Measurements from ENCODE around the gene RELA. TPM values are rescaled to one million over a fixed set of nuclear protein-coding genes. Genes with fewer than 3 reads are reported as not detected.
"Not testable (repeated sequence)": the region's sequence is repeated elsewhere in the genome, so short reads cannot be mapped to it uniquely, and the experiment has no call there.

The RELA gene
- 40.1 TPM for total RNA-seq
- long read RNA-seq, partial matches to known transcripts, result 9 of 25 reads
- long read RNA-seq, other reads (novel, unspliced or antisense), result 12 of 25 reads

GRCh38 chr11:65662799-65663638, at the start of gene RELA:
RELA (minus strand) TSS chr11:65662916; CDS start chr11:65662832, 84 bp downstream.
- peak; percentile 90 for ATAC-seq
- intact Hi-C loops (cut with micrococcal nuclease), result no loop called here

GRCh38 chr11:65711785-65712632, 49.3 kb upstream of the RELA start, which contains the start of gene KAT5:
KAT5 (plus strand) TSS chr11:65712252; CDS start chr11:65712268, 16 bp downstream.
- DNase-seq, result peak; percentile 99
- intact Hi-C loops (cut with micrococcal nuclease), result no loop called here
- ATAC-seq, result peak; percentile 92

More at GRCh38 chr11:65662799-65663638, at the start of gene RELA:
- peak; percentile 95 for DNase-seq

GRCh38 chr11:65710421-65710820, 47.7 kb upstream of the RELA start:
- ATAC-seq (no peak), DNase-seq (no peak)
- intact Hi-C loops (cut with micrococcal nuclease), result no loop called here

- ATAC-seq (no peak), DNase-seq (no peak)
- intact Hi-C loops (cut with micrococcal nuclease), result loop anchor here (10.0 kb wide), 1 partner anchor 115 kb away; no protein-coding TSS in a partner anchor
Observed at GRCh38 chr11:65709661-65710060, 46.9 kb upstream of the RELA start.

GRCh38 chr11:65708451-65708850, 45.7 kb upstream of the RELA start:
- intact Hi-C loops (cut with micrococcal nuclease), result loop anchor here (10.0 kb wide), 1 partner anchor 116 kb away; no protein-coding TSS in a partner anchor

GRCh38 chr11:65707002-65707401, 44.3 kb upstream of the RELA start:
- intact Hi-C loops (cut with micrococcal nuclease), result loop anchor here (10.0 kb wide), 1 partner anchor 118 kb away; no protein-coding TSS in a partner anchor

More at GRCh38 chr11:65708451-65708850, 45.7 kb upstream of the RELA start:
- DNase-seq (no peak), ATAC-seq (no peak)

GRCh38 chr11:65706303-65706763, 43.6 kb upstream of the RELA start:
- intact Hi-C loops (cut with micrococcal nuclease), result loop anchor here (10.0 kb wide), 1 partner anchor 118 kb away; no protein-coding TSS in a partner anchor
- peak; percentile 86 for DNase-seq
- not testable (repeated sequence) for ATAC-seq

More at GRCh38 chr11:65707002-65707401, 44.3 kb upstream of the RELA start:
- not testable (repeated sequence) for DNase-seq, ATAC-seq

GRCh38 chr11:65703846-65704245, 41.1 kb upstream of the RELA start:
- intact Hi-C loops (cut with micrococcal nuclease), result loop anchor here (10.0 kb wide), 1 partner anchor 121 kb away; no protein-coding TSS in a partner anchor
- DNase-seq, result no peak
- ATAC-seq, result no peak

GRCh38 chr11:65701686-65702085, 39.0 kb upstream of the RELA start:
- ATAC-seq (no peak), DNase-seq (no peak)
- intact Hi-C loops (cut with micrococcal nuclease), result loop anchor here (10.0 kb wide), 1 partner anchor 123 kb away; no protein-coding TSS in a partner anchor

GRCh38 chr11:65700399-65700798, 37.7 kb upstream of the RELA start:
- intact Hi-C loops (cut with micrococcal nuclease), result loop anchor here (10.0 kb wide), 1 partner anchor 124 kb away; no protein-coding TSS in a partner anchor
- DNase-seq (no peak), ATAC-seq (no peak)

GRCh38 chr11:65699306-65699705, 36.6 kb upstream of the RELA start:
- no peak for DNase-seq
- no peak for ATAC-seq
- intact Hi-C loops (cut with micrococcal nuclease), result no loop called here

GRCh38 chr11:65698205-65698604, 35.5 kb upstream of the RELA start:
- ATAC-seq (peak; percentile 52), DNase-seq (no peak)
- intact Hi-C loops (cut with micrococcal nuclease), result no loop called here

- no peak for ATAC-seq
- intact Hi-C loops (cut with micrococcal nuclease), result no loop called here
- DNase-seq, result no peak
Observed at GRCh38 chr11:65696802-65697552, 34.3 kb upstream of the RELA start.

- intact Hi-C loops (cut with micrococcal nuclease), result no loop called here
- ATAC-seq (peak; percentile 54), DNase-seq (no peak)
Observed at GRCh38 chr11:65695459-65696241, 32.9 kb upstream of the RELA start.

- no peak for ATAC-seq
- DNase-seq, result no peak
- intact Hi-C loops (cut with micrococcal nuclease), result no loop called here
Observed at GRCh38 chr11:65692367-65692766, 29.7 kb upstream of the RELA start.

GRCh38 chr11:65691847-65692246, 29.1 kb upstream of the RELA start:
- intact Hi-C loops (cut with micrococcal nuclease); DNase-seq; ATAC-seq: not testable (repeated sequence)

- DNase-seq (no peak), ATAC-seq (peak; percentile 69)
- intact Hi-C loops (cut with micrococcal nuclease), result no loop called here
Observed at GRCh38 chr11:65685981-65686380, 23.3 kb upstream of the RELA start.

All from left ventricle myocardium superior (tissue), 1 donor.